GM12873 (cell line): ENCODE measurements around the gene RHBDD1.

Source experiments
- TF ChIP-seq, protein P1 (sequence below): IDR thresholded peaks from 2 replicates; pipeline ENCODE4 v1.5.1; 2012; ENCODE audit warnings: low read depth, mild to moderate bottlenecking, moderate library complexity, low read length, control low read depth; ENCODE audit not compliant: insufficient read depth; ENCODE audit errors: missing control alignments

The RHBDD1 gene

DNA sequence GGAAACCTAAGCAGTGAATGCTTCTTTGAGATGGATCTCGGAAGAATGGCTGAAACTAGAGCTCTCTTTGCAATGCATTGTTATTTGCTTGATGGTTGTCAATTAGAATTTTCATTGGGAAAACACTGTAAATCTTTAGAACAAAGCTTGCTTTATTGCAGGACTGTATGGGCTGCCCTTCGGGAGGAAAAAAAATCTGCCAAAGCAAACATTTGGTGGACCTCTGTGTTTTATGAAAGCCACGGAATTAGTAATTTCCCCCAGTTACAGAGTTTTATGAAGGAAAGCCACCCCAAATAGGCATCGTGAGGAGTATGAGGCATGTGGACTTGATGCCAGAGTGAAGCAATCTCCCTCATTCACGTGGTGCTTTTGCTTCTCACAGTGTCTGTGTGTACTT, 33.5 kb downstream of the RHBDD1 start:
- TF ChIP-seq, protein P1, sequence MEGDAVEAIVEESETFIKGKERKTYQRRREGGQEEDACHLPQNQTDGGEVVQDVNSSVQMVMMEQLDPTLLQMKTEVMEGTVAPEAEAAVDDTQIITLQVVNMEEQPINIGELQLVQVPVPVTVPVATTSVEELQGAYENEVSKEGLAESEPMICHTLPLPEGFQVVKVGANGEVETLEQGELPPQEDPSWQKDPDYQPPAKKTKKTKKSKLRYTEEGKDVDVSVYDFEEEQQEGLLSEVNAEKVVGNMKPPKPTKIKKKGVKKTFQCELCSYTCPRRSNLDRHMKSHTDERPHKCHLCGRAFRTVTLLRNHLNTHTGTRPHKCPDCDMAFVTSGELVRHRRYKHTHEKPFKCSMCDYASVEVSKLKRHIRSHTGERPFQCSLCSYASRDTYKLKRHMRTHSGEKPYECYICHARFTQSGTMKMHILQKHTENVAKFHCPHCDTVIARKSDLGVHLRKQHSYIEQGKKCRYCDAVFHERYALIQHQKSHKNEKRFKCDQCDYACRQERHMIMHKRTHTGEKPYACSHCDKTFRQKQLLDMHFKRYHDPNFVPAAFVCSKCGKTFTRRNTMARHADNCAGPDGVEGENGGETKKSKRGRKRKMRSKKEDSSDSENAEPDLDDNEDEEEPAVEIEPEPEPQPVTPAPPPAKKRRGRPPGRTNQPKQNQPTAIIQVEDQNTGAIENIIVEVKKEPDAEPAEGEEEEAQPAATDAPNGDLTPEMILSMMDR = no peak

- TF ChIP-seq, protein P1 = no peak
These were observed 37.3 kb downstream of the RHBDD1 start for GRCh38 chr2:226873051-226873620.

- TF ChIP-seq, protein P1 = no peak
These were observed 38.0 kb downstream of the RHBDD1 start for GRCh38 chr2:226873826-226874225.

DNA sequence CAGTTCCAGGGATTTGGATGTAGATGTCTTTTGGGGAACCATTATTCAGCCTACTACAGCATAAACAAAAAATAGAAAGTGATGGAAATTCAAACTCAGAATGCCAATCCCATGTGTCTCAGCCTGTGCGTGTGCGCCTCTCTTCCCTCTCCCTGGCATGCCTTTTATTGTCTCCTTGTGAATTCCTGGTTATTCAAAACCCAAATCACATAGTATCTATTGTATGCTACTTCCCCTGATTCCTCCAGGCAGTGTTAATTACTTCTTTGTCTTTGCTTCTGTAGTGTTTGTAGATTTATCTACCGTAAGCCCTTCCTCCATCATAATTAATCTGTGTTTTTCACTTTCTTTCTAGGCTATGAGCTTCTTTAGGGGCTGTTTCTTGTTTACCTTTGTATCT, 38.9 kb downstream of the RHBDD1 start:
- TF ChIP-seq, protein P1 = no peak

- TF ChIP-seq, protein P1 = no peak
These were observed 39.8 kb downstream of the RHBDD1 start for GRCh38 chr2:226875438-226876225.

GRCh38 chr2:226877491-226877890, 41.6 kb downstream of the RHBDD1 start:
- TF ChIP-seq, protein P1 = no peak

- TF ChIP-seq, protein P1 = no peak
These were observed 45.4 kb downstream of the RHBDD1 start for GRCh38 chr2:226881287-226881686.
